Erythroblast (primary cell): ENCODE results near the gene BABAM2.

Source experiments
- GATA1 ChIP-seq: IDR thresholded peaks from 2 replicates; pipeline ENCODE4 v1.6.1; 2011; ENCODE audit warnings: low read depth, mild to moderate bottlenecking, control low read depth, low read length, moderate library complexity
- POLR2A ChIP-seq: IDR thresholded peaks from 2 replicates; pipeline ENCODE4 v1.6.1; 2011; ENCODE audit warnings: mild to moderate bottlenecking, low read length

DNA sequence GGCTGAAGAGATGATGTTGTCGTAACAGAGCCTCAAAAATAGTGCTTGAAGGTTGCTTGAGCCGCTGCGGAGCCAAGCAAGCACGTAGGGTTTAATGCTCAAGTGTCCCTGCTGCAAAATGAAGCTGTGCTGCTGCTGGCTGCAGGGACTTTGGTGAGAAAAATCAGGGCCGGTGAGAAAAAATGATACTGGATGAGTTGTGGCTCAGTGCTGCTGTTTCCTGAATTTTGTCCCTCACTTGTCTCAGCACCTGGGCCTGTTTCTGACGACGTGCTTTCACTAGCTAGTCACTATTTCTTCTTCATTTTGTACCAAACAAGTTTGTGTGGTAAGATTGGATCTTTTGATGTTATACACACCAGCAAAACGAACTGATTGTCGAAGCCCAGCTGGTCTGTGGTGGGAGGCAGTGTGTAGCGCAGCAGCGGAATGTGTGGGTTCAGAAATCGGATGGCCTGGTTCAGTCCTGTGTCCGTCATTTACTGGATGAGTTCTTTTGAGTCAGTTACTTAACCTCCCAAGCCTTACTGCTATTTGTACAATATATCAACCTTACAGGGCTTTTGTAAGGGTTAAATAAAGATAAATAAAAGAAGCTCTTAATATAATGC is 329.3 kb downstream of the BABAM2 start:
- TF ChIP-seq POLR2A (no peak), GATA1 (no peak)
